ENCODE data around the gene TGM3.

DNA sequence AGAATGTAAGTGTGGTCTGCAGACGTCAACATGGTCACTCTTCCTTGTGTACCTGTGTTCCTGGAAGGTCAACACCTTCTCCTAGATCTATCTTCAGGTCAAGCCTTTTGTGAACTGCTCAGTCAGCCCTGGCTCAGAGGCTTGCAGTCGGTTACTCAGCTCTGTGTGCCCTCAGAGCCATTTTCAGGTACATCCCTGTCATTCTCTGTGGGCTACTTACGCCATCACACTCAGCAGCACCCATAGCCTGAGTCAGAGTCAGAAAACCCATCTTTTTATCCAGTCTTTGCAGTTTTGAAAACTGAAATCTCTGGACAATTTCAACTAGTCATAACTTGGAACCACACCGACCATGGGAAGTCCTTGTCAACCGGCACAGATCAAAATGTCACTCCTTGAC is 35.3 kb downstream of the TGM3 start:
- TF ChIP-seq ZBTB43 (CRISPR knock-in tag; IDR thresholded peaks at IDR 0.05) = no peak
- TF ChIP-seq CTCF (IDR thresholded peaks at IDR 0.05) = no peak
- TF ChIP-seq, protein P1, sequence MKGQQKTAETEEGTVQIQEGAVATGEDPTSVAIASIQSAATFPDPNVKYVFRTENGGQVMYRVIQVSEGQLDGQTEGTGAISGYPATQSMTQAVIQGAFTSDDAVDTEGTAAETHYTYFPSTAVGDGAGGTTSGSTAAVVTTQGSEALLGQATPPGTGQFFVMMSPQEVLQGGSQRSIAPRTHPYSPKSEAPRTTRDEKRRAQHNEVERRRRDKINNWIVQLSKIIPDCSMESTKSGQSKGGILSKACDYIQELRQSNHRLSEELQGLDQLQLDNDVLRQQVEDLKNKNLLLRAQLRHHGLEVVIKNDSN (CRISPR knock-in tag; IDR thresholded peaks at IDR 0.05) = no peak
- no peak for TF ChIP-seq ELF4 (CRISPR knock-in tag; IDR thresholded peaks at IDR 0.05; ENCODE audit: low read depth)
- TF ChIP-seq ZNF317 (CRISPR knock-in tag; IDR thresholded peaks at IDR 0.05; ENCODE audit: borderline replicate concordance, low read depth) = no peak
- TF ChIP-seq JUN (CRISPR knock-in tag; IDR thresholded peaks at IDR 0.05) = no peak
- TF ChIP-seq GABPB1 (CRISPR knock-in tag; IDR thresholded peaks at IDR 0.05) = no peak
- TF ChIP-seq FOXP1 (CRISPR knock-in tag; IDR thresholded peaks at IDR 0.05; ENCODE audit: borderline replicate concordance) = no peak
- no peak for TF ChIP-seq USF2 (CRISPR knock-in tag; IDR thresholded peaks at IDR 0.05)
